OCI-LY3 (cell line): Measurements from ENCODE around the gene TMEM178B.

ENCODE experiments used
- EZH2phosphoT487 ChIP-seq: fragments of 200-600 bp; shearing (Covaris generic); IDR thresholded peaks from 2 replicates; pipeline ENCODE4 v1.6.1; 2018; ENCODE audit warnings: antibody characterized with exemption, mixed run types, low read depth
- TF ChIP-seq, protein P1 (sequence below): fragments of 200-600, 300-600 bp; sonication (generic); IDR thresholded peaks from 2 replicates; pipeline ENCODE4 v1.5.1; 2014; ENCODE audit warnings: antibody characterized with exemption, low read length, low read depth

GRCh38 chr7:141400356-141400755 is 326.5 kb downstream of the TMEM178B start:
- TF ChIP-seq, protein P1, sequence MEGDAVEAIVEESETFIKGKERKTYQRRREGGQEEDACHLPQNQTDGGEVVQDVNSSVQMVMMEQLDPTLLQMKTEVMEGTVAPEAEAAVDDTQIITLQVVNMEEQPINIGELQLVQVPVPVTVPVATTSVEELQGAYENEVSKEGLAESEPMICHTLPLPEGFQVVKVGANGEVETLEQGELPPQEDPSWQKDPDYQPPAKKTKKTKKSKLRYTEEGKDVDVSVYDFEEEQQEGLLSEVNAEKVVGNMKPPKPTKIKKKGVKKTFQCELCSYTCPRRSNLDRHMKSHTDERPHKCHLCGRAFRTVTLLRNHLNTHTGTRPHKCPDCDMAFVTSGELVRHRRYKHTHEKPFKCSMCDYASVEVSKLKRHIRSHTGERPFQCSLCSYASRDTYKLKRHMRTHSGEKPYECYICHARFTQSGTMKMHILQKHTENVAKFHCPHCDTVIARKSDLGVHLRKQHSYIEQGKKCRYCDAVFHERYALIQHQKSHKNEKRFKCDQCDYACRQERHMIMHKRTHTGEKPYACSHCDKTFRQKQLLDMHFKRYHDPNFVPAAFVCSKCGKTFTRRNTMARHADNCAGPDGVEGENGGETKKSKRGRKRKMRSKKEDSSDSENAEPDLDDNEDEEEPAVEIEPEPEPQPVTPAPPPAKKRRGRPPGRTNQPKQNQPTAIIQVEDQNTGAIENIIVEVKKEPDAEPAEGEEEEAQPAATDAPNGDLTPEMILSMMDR: no peak
- TF ChIP-seq EZH2phosphoT487: no peak
